ENCODE measurements around the gene ADTRP.

DNA sequence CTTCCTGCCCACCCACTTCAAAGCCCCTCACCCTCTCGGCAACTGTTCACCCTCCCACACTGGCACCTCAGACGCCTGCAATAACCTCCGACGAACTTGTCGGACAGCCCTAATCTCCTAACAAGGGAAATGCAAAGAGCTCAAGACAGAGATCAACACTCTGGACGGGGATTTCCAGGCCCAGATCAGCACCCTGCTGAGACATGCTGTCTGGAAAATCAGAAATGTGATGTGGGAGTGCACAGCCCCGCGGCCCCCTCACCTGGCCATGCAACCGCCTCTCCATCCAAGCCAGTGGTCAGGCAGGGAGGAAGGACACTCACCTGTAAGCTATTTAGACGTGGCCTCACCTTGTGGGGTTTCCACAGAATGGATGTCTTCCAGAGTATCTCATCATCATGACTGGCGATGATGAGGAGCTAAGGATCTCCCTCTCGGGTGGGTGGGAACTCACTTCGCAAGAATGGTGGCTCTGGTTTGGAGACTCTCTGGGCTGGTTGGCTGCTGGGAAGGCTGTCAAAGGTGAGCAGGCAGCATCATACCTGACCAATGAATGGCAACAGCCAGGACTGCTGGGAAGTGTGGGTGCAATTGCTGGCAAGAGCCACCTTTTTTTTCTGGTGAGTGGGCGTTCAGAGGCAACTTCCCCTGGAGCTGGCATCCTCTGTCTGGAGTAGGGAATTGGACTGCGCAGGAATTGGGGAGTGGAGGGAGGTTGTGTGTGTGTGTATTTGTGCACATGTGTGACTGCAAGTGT is 28.1 kb upstream of the ADTRP start:
- TF ChIP-seq POLR2A (IDR thresholded peaks at IDR 0.05): no peak
- TF ChIP-seq, protein P1, sequence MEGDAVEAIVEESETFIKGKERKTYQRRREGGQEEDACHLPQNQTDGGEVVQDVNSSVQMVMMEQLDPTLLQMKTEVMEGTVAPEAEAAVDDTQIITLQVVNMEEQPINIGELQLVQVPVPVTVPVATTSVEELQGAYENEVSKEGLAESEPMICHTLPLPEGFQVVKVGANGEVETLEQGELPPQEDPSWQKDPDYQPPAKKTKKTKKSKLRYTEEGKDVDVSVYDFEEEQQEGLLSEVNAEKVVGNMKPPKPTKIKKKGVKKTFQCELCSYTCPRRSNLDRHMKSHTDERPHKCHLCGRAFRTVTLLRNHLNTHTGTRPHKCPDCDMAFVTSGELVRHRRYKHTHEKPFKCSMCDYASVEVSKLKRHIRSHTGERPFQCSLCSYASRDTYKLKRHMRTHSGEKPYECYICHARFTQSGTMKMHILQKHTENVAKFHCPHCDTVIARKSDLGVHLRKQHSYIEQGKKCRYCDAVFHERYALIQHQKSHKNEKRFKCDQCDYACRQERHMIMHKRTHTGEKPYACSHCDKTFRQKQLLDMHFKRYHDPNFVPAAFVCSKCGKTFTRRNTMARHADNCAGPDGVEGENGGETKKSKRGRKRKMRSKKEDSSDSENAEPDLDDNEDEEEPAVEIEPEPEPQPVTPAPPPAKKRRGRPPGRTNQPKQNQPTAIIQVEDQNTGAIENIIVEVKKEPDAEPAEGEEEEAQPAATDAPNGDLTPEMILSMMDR (IDR thresholded peaks at IDR 0.05): no peak

All from uterus (tissue), 2 donors.